Small intestine (tissue), 7 donors: ENCODE measurements around the gene ENOSF1. TPM values are rescaled to one million over a fixed set of nuclear protein-coding genes. Genes with fewer than 3 reads are reported as not detected.

ENCODE experiments used
- DNase-seq, 2 donors: peaks; one replicate each; pipeline versions ENCODE4 v3.0.0 to v3.0.0-alpha.2; 2013
- FAIRE-seq: peaks from 2 replicates; lab custom pipeline; 2012; peaks lifted over from hg19 to GRCh38; lab: Jason Lieb, UNC
- H3K27ac ChIP-seq, 3 donors: one replicate each; pipeline ENCODE4 v1.5.1; 2013; ENCODE audit warnings: low read length in 2 of 3, mild to moderate bottlenecking in 2 of 3, control low read depth in 1 of 3, inconsistent platforms in 1 of 3, low read depth in 1 of 3, moderate library complexity in 1 of 3
- H3K27me3 ChIP-seq, 3 donors: one replicate each; pipeline ENCODE4 v1.6.1; 2013; ENCODE audit warnings: low read length in 3 of 3, inconsistent platforms in 1 of 3; ENCODE audit not compliant: control insufficient read depth in 3 of 3, insufficient read depth in 3 of 3
- H3K36me3 ChIP-seq, 3 donors: one replicate each; pipeline ENCODE4 v1.6.1; 2013; ENCODE audit warnings: low read length in 3 of 3, inconsistent platforms in 1 of 3, low read depth in 1 of 3, mild to moderate bottlenecking in 1 of 3, moderate library complexity in 1 of 3; ENCODE audit not compliant: control insufficient read depth in 3 of 3, insufficient read depth in 2 of 3
- H3K4me1 ChIP-seq, 3 donors: one replicate each; pipeline ENCODE4 v1.6.1; 2013; ENCODE audit warnings: low read length in 2 of 3, inconsistent platforms in 1 of 3, low read depth in 1 of 3, mild to moderate bottlenecking in 1 of 3, moderate library complexity in 1 of 3; ENCODE audit not compliant: control insufficient read depth in 3 of 3, insufficient read depth in 2 of 3
- H3K4me3 ChIP-seq, 3 donors: one replicate each; pipeline ENCODE4 v1.5.1; 2013; ENCODE audit warnings: low read length in 3 of 3, control low read depth in 1 of 3, inconsistent platforms in 1 of 3, low read depth in 1 of 3, mild to moderate bottlenecking in 1 of 3, moderate library complexity in 1 of 3
- H3K9me3 ChIP-seq, 2 donors: one replicate each; pipeline ENCODE4 v1.6.1; 2013; ENCODE audit warnings: low read depth in 1 of 2, low read length in 1 of 2; ENCODE audit not compliant: control insufficient read depth in 2 of 2, insufficient read depth in 1 of 2
- WGBS, 3 donors: extraction: QIAGEN DNeasy Blood & Tissue Kit; methylation state at CpG; one replicate each; pipeline ENCODE4 v1.1.7; 2013; 5-methylcytosine and 5-hydroxymethylcytosine counted together
- polyA plus RNA-seq, 4 donors: library from polyadenylated mRNA; stranded (reverse) in 3 of 4; unstranded in 1 of 4; fragments of 200-250 nt in 3 of 4; fragments of 120-200 nt in 1 of 4; gene quantifications; one replicate each; pipeline versions ENCODE4 v1.2.1 to v1.2.3, GENCODE V29; 2013
- donor health status: healthy with polysubstance abuse.
- donor health status: control.
- donor health status: control.
- donor health status: Bipolar disorder and iron deficiency.
- donor health status: healthy.

Gene ENOSF1
- polyA plus RNA-seq, 4 donors = 35.4 to 327 (median 62.5) TPM

GRCh38 chr18:697800-698199 lies 14.6 kb downstream of the ENOSF1 start:
- H3K27me3 ChIP-seq = no peaks in the 10 kb centered on the region
- peaks cover 0 to 24% (median 0%) of the 10 kb centered on the region in 3 donors for H3K4me1 ChIP-seq
- DNase-seq (no peak), FAIRE-seq (no peak)
- H3K4me3 ChIP-seq = no peak overlapping the region
- H3K36me3 ChIP-seq = peaks cover 0 to 58% (median 2%) of the 10 kb centered on the region in 3 donors
- H3K27ac ChIP-seq = no peak overlapping the region
- H3K9me3 ChIP-seq = no peaks in the 10 kb centered on the region
- WGBS, 3 donors = 87 to 94% (median 87%) methylated on average over 10 of the region's 10 CpGs

GRCh38 chr18:697012-697411 lies 15.4 kb downstream of the ENOSF1 start:
- peaks cover 0 to 17% (median 0%) of the 10 kb centered on the region in 3 donors for H3K4me1 ChIP-seq
- FAIRE-seq = no peak
- DNase-seq = no peak
- no peaks in the 10 kb centered on the region for H3K27me3 ChIP-seq
- H3K27ac ChIP-seq = no peak overlapping the region
- peaks cover 1 to 61% (median 2%) of the 10 kb centered on the region in 3 donors for H3K36me3 ChIP-seq
- H3K9me3 ChIP-seq = no peaks in the 10 kb centered on the region
- 93 to 99% (median 96%) methylated on average over 4 of the region's 4 CpGs for WGBS, 3 donors
- no peak overlapping the region for H3K4me3 ChIP-seq

- Histone ChIP-seq H3K9me3 (no peaks in the 10 kb centered on the region), H3K27ac (no peak overlapping the region), H3K36me3 (peaks cover 2 to 76% (median 4%) of the 10 kb centered on the region in 3 donors), H3K27me3 (no peaks in the 10 kb centered on the region), H3K4me1 (peaks cover 0 to 3% (median 0%) of the 10 kb centered on the region in 3 donors), H3K4me3 (no peak overlapping the region)
- DNase-seq = no peak
- 76 to 89% (median 85%) methylated on average over 8 of the region's 8 CpGs for WGBS, 3 donors
- no peak for FAIRE-seq
These were observed 18.8 kb downstream of the ENOSF1 start for GRCh38 chr18:693466-694187.

- no peak for DNase-seq
- peaks cover 2 to 76% (median 4%) of the 10 kb centered on the region in 3 donors for H3K36me3 ChIP-seq
- no peaks in the 10 kb centered on the region for H3K27me3 ChIP-seq
- no peaks in the 10 kb centered on the region for H3K9me3 ChIP-seq
- peak overlapping the region in 1 of 3 donors; percentile 35 for H3K27ac ChIP-seq
- H3K4me3 ChIP-seq = no peak overlapping the region
- 77 to 80% (median 79%) methylated on average over 6 of the region's 6 CpGs for WGBS, 3 donors
- FAIRE-seq = no peak
- H3K4me1 ChIP-seq = peaks cover 0 to 3% (median 0%) of the 10 kb centered on the region in 3 donors
These were observed 19.6 kb downstream of the ENOSF1 start for GRCh38 chr18:692824-693223.

GRCh38 chr18:688323-688722 lies 24.1 kb downstream of the ENOSF1 start:
- H3K4me3 ChIP-seq = no peak overlapping the region
- H3K9me3 ChIP-seq = no peaks in the 10 kb centered on the region
- no peak overlapping the region for H3K27ac ChIP-seq
- FAIRE-seq = no peak
- peaks cover 0 to 39% (median 0%) of the 10 kb centered on the region in 3 donors for H3K4me1 ChIP-seq
- DNase-seq = peak; percentile 31 to 63
- 73 to 78% (median 78%) methylated on average over 5 of the region's 5 CpGs for WGBS, 3 donors
- H3K36me3 ChIP-seq = peaks cover 4 to 79% (median 5%) of the 10 kb centered on the region in 3 donors
- no peaks in the 10 kb centered on the region for H3K27me3 ChIP-seq

GRCh38 chr18:686339-687111 lies 25.9 kb downstream of the ENOSF1 start:
- WGBS, 3 donors = 86 to 90% (median 90%) methylated on average over 11 of the region's 11 CpGs
- Histone ChIP-seq H3K4me3 (no peak overlapping the region), H3K9me3 (no peaks in the 10 kb centered on the region), H3K27ac (peak overlapping the region in 1 of 3 donors; percentile 73), H3K4me1 (peaks cover 0 to 53% (median 0%) of the 10 kb centered on the region in 3 donors), H3K36me3 (peaks cover 0 to 74% (median 4%) of the 10 kb centered on the region in 3 donors), H3K27me3 (no peaks in the 10 kb centered on the region)
- peak in 1 of 2 donors; percentile 49 for DNase-seq
- no peak for FAIRE-seq

GRCh38 chr18:685438-685837 lies 27.0 kb downstream of the ENOSF1 start:
- FAIRE-seq (no peak), DNase-seq (peak in 1 of 2 donors; percentile 51)
- 88 to 89% (median 89%) methylated on average over 3 of the region's 3 CpGs for whole genome bisulfite sequencing, 3 donors
- H3K36me3 ChIP-seq = peaks cover 0 to 75% (median 4%) of the 10 kb centered on the region in 3 donors
- peak overlapping the region in 1 of 3 donors; percentile 42 for H3K27ac ChIP-seq
- H3K27me3 ChIP-seq = no peaks in the 10 kb centered on the region
- no peaks in the 10 kb centered on the region for H3K9me3 ChIP-seq
- no peak overlapping the region for H3K4me3 ChIP-seq
- peaks cover 0 to 58% (median 0%) of the 10 kb centered on the region in 3 donors for H3K4me1 ChIP-seq

- WGBS, 3 donors = 52 to 76% (median 70%) methylated on average over 5 of the region's 5 CpGs
- Histone ChIP-seq H3K4me1 (peaks cover 0 to 75% (median 0%) of the 10 kb centered on the region in 3 donors), H3K27me3 (no peaks in the 10 kb centered on the region), H3K27ac (peak overlapping the region in 1 of 3 donors; percentile 90), H3K9me3 (no peaks in the 10 kb centered on the region), H3K4me3 (no peak overlapping the region), H3K36me3 (peaks cover 0 to 75% (median 7%) of the 10 kb centered on the region in 3 donors)
- FAIRE-seq = no peak
- no peak for DNase-seq
These were observed 28.9 kb downstream of the ENOSF1 start for GRCh38 chr18:683531-683930.
